ENCODE data around the gene DEXI. TPM values are rescaled to one million over a fixed set of nuclear protein-coding genes. Genes with fewer than 3 reads are reported as not detected.

DEXI gene
- total and polyA plus RNA-seq, 2 of the 13 experiments (the other 11 are each of a cell fraction or from before 2014, with no cell fraction given), result 51.5 to 70.4 TPM

- CTCF ChIA-PET (ENCODE audit: low intra/inter-chr PET ratio, low total read pairs), result no interaction called here
- ATAC-seq (no peak), DNase-seq (ENCODE audit: low spot score) (no peak), FAIRE-seq (no peak)
- no peak for TF ChIP-seq ASH2L (IDR thresholded peaks at IDR 0.05; ENCODE audit: insufficient read length, low read depth, low read length)
- no peak for TF ChIP-seq TRIM24 (CRISPR knock-in tag; IDR thresholded peaks at IDR 0.05)
- TF ChIP-seq ZBTB33 (CRISPR knock-in tag; IDR thresholded peaks at IDR 0.05), result no peak
- TF ChIP-seq ZNF20 (CRISPR knock-in tag; IDR thresholded peaks at IDR 0.05), result no peak
- TF ChIP-seq, protein P1, sequence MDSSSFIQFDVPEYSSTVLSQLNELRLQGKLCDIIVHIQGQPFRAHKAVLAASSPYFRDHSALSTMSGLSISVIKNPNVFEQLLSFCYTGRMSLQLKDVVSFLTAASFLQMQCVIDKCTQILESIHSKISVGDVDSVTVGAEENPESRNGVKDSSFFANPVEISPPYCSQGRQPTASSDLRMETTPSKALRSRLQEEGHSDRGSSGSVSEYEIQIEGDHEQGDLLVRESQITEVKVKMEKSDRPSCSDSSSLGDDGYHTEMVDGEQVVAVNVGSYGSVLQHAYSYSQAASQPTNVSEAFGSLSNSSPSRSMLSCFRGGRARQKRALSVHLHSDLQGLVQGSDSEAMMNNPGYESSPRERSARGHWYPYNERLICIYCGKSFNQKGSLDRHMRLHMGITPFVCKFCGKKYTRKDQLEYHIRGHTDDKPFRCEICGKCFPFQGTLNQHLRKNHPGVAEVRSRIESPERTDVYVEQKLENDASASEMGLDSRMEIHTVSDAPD (CRISPR knock-in tag; IDR thresholded peaks at IDR 0.05), result no peak
- no peak for TF ChIP-seq FOSL1 (CRISPR knock-in tag; IDR thresholded peaks at IDR 0.05; ENCODE audit: borderline replicate concordance)
- no peak for TF ChIP-seq ZNF605 (CRISPR knock-in tag; IDR thresholded peaks at IDR 0.05)
- TF ChIP-seq FOXJ3 (CRISPR knock-in tag; IDR thresholded peaks at IDR 0.05; ENCODE audit: borderline replicate concordance), result no peak
- TF ChIP-seq KMT2A (CRISPR knock-in tag; IDR thresholded peaks at IDR 0.05), result peak; percentile 6; the same call in 1 of the 2 replicates
- TF ChIP-seq ZBTB38 (CRISPR knock-in tag; IDR thresholded peaks at IDR 0.05), result 0 out of 2 replicates have a peak, but pooled peaks have one; percentile 15
- no peak for TF ChIP-seq HOXA9 (CRISPR knock-in tag; IDR thresholded peaks at IDR 0.05; ENCODE audit: borderline replicate concordance)
- 0 out of 2 replicates have a peak, but pooled peaks have one; percentile 11 for TF ChIP-seq KMT2B (CRISPR knock-in tag; IDR thresholded peaks at IDR 0.05)
- TF ChIP-seq RBAK (CRISPR knock-in tag; IDR thresholded peaks at IDR 0.05), result no peak
- peak; percentile 13 for TF ChIP-seq XRCC5 (optimal IDR thresholded peaks at IDR 0.05; ENCODE audit: low read length)
- TF ChIP-seq U2AF1 (optimal IDR thresholded peaks at IDR 0.05; ENCODE audit: low read depth, low read length), result no peak
- TF ChIP-seq POLR2AphosphoS5 (IDR thresholded peaks at IDR 0.05; ENCODE audit: low read depth, low read length), result 0 out of 2 replicates have a peak, but pooled peaks have one; percentile 29
- no peak for TF ChIP-seq HIC2 (CRISPR knock-in tag; IDR thresholded peaks at IDR 0.05; ENCODE audit: low read depth)
- 0 out of 4 replicates have a peak, but pooled peaks of 1 of the 2 experiments have one; percentile 15 for TF ChIP-seq POLR2A (IDR thresholded peaks at IDR 0.05; ENCODE audit: insufficient read depth in 1 of 2, low read depth in 2 of 2, low read length in 2 of 2)
- TF ChIP-seq REXO4 (CRISPR knock-in tag; IDR thresholded peaks at IDR 0.05; ENCODE audit: borderline replicate concordance), result no peak
- no peak for TF ChIP-seq RORA (CRISPR knock-in tag; IDR thresholded peaks at IDR 0.05)
- TF ChIP-seq ZNF274 (CRISPR knock-in tag; IDR thresholded peaks at IDR 0.05), result peak; percentile 33; the same call in 1 of the 2 replicates
- peak overlapping the region in 1 of 3 experiments; percentile 8; a peak in 1 of 6 replicates for H3K4me3 ChIP-seq (replicated peaks in 1 of 3; ENCODE audit: insufficient read depth in 1 of 3, low read depth in 2 of 3, low read length in 3 of 3)
- no TSS peak for BruUV-seq (replicated peaks)
- H3K9me3 ChIP-seq (ENCODE audit: low read length), result no peaks in the 10 kb centered on the region
- H3K4me1 ChIP-seq (ENCODE audit: insufficient read depth, low read length), result peaks cover 67% of the 10 kb centered on the region
- H3K9ac ChIP-seq (ENCODE audit: insufficient read depth, low read depth, low read length), result peak overlapping the region; percentile 31; the same call in 1 of the 2 replicates
- intact Hi-C loops (cut with micrococcal nuclease; ENCODE audit: unreplicated experiment) (no loop called here), in situ Hi-C loops (cut with HindIII; ENCODE audit: extremely low pct_ligation_motif_present, low pct_unique_long_range_greater_than_20kb) (no loop called here)
- 97% methylated on average over 7 of the region's 7 CpGs for WGBS (ENCODE audit: low lambda C conversion rate)
- peak overlapping the region; percentile 97 for H3K4me2 ChIP-seq (ENCODE audit: low read depth, low read length)
- H3K27me3 ChIP-seq (ENCODE audit: control insufficient read depth in 1 of 2, insufficient read depth in 2 of 2, low read length in 2 of 2), result no peaks in the 10 kb centered on the region; a peak in 1 of 5 replicates
- no peak overlapping the region for H2AFZ ChIP-seq (ENCODE audit: low read length)
- H3K27ac ChIP-seq (ENCODE audit: extremely low read length, insufficient read depth, low read length), result peak overlapping the region; percentile 34
- H4K20me1 ChIP-seq (ENCODE audit: insufficient read depth, low read length), result peaks cover 45% of the 10 kb centered on the region
- peaks cover 63% of the 10 kb centered on the region for H3K79me2 ChIP-seq (ENCODE audit: insufficient read depth, low read length)
- POLR2A ChIA-PET, result interaction anchor here (1.9 to 4.5 kb wide), 2 partner anchors 14 to 15 kb away, joined by 8 to 60 read pairs; no protein-coding TSS in a partner anchor
- peaks cover 2 to 13% of the 10 kb centered on the region in 2 experiments for H3K36me3 ChIP-seq (replicated peaks in 1 of 2; ENCODE audit: control insufficient read depth in 1 of 2, insufficient read depth in 2 of 2, low read length in 2 of 2)
These were observed 3.9 kb downstream of the DEXI start for GRCh38 chr16:10938321-10938720.
